GM18870 (cell line): ENCODE measurements around the gene HOXA9.

Source experiments
- ATAC-seq: cut with Tn5 transposase; IDR thresholded peaks from one replicate; pipeline ENCODE4 v1.9.1; 2021; ENCODE audit warnings: moderate library complexity; ENCODE audit not compliant: unreplicated experiment

HOXA9 gene

DNA sequence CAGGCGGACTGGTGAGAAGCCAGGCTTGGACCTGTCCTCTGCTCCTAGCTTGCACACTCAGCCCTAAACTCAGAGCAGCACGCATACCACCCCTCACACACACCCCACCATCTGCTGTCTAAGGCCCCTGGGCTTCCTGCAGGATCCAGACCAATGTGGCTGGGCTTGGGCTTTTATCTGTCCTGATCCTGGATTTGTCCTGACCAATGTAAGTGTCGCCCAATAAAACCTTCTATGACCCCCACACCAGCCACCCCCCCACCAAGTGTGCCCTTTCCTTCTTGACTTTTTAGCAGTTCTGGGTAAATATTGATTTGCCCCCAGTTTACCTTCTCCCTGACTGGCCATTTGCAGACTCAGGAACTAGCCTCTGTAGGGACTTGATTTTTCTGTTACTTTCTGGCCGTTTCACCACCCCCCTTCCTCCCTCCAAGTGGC lies 36.3 kb upstream of the HOXA9 start:
- ATAC-seq: no peak

DNA sequence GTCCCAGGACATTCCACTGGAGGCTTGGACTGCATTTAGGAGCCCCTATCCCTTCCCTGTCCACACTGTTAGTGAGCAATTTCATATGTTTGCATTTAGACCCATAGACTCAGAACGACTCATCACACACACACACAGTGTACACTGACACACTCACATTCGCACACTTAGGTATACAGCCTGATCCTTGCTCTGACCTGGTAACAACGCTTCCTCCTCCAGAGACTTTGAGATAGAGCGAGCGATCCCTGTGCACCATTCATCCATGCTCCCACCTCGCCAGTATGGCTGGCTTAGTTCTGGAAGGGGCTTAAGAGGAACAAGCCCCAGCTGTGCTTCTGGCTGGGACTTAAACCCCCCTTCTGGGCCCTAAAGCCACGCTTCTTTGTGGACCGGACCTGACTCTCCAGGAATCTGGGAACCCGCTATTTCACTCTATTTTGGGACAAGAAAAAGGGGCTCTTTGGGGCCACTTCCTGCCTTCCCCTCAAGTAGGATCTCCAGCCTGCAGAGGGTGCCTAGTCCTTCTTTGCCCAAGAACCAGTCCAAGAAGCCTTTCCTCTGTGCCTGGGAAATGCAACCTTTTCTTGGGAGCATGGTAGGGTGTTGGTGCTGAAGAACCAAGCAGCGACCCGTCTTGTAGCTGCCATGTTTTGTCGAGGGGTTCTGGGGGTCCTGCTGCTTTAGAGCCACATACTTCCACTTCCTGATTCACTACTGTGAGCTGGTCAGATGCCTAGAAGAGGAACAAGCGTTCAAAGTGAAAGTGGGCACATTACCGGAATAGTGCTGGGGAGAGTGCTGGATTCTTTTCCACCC lies 35.6 kb upstream of the HOXA9 start:
- ATAC-seq: no peak

GRCh38 chr7:27199849-27200760 lies 34.8 kb upstream of the HOXA9 start, which contains the start of gene HOXA13:
Gene HOXA13, minus strand, starts transcription at chr7:27200091. Its CDS starts 14 bp downstream, at chr7:27200077.
- ATAC-seq: no peak

- ATAC-seq: no peak
Measured at GRCh38 chr7:27198871-27199801, 33.8 kb upstream of the HOXA9 start.

- ATAC-seq: no peak
Measured at GRCh38 chr7:27198138-27198841, 33.0 kb upstream of the HOXA9 start.

GRCh38 chr7:27197137-27198042 lies 32.1 kb upstream of the HOXA9 start:
- ATAC-seq: no peak

DNA sequence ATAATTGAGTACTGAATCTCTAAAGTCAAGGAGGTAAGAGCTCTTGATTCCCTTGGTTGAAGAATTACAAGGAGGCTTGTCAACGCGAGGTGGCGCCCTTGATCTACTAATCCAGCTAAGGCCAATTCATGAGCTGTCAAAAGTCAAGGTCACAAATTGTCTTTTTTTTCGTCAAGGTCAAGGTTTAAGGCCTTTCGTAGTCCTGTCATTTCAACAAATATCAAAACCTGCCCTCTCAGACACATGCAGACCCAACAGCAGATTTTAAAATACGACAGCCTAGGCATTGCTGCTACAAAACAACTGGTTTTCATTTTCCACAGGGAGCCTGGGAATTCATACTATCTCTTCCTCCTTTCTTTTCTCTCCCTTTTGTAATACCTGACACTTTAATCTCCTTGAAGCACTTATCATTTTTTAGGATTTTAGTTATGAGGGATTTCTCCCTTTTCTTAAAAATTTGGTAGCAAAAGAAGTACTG lies 31.0 kb upstream of the HOXA9 start:
- no peak for ATAC-seq

GRCh38 chr7:27194686-27195379 lies 29.5 kb upstream of the HOXA9 start:
- ATAC-seq: no peak

GRCh38 chr7:27194002-27194352 lies 28.6 kb upstream of the HOXA9 start:
- ATAC-seq: no peak

DNA sequence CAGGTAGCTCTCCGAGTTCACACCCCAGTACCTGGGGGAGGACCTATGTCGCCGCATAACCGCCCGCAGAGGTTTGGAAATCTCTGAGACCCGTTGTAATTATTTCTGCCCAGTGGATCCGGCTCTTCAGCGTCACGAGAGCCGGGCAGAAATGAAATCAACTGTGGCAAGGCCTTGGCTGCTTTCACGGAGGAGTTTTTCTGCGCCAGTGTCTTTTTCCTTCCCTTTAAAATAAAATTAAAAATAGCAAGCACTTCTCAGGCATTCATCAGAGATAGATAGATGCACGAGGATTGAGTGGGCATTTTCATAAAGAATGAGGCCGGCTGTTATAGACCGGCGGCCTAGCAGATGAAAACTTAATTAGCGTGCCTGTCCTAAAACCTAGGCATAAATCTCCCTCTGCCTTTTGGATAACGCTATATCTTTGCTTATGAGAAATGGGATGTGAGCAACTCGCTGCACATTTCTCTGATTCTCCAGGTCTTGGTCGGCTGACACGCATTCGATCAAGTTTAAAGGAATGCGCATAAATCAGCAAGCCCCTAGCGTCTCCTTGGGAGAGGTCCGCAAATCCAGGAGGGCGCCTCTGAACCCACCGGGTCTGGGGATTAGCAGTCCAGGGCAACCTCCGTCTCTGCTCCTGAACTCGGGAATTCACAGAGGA lies 28.1 kb upstream of the HOXA9 start:
- ATAC-seq: no peak

DNA sequence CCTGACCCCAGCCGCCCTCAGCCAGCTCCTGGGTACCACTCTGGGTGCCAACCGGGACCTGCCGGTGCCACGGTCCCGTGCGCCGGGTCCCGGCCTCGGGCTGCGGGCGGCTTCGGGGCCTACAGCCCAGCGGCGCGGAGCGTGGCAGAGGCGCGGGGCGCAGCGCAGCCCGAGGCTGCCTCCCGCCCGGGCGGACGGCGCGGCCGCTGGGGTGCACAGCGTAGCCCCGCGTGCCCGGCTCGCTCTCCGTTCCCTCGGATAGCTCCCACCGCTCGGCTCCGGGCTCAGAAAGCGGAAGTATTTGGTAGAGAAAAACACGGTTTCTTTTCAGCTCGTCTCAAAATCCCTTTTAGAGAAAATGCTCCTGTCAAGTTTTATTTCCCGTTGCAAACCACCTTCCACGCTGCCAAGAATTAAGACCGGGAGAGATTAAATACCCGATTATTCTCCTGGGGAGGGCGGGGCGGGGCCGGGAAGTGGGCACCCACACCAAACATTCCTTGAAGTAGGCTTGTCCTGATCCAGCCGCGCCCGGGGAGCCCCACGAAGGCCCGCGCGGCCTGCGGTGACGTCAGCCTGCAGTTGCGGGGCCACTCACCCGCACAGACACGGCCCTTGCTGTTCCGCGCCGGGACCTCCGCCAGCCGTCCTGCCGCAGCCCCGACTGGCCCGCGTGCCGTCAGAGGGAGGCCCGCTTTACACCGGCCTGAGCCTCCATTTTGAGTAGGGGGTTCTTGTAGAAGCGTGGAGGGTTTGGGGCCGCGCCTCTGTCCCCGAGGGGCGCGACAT lies 27.4 kb upstream of the HOXA9 start:
- no peak for ATAC-seq

DNA sequence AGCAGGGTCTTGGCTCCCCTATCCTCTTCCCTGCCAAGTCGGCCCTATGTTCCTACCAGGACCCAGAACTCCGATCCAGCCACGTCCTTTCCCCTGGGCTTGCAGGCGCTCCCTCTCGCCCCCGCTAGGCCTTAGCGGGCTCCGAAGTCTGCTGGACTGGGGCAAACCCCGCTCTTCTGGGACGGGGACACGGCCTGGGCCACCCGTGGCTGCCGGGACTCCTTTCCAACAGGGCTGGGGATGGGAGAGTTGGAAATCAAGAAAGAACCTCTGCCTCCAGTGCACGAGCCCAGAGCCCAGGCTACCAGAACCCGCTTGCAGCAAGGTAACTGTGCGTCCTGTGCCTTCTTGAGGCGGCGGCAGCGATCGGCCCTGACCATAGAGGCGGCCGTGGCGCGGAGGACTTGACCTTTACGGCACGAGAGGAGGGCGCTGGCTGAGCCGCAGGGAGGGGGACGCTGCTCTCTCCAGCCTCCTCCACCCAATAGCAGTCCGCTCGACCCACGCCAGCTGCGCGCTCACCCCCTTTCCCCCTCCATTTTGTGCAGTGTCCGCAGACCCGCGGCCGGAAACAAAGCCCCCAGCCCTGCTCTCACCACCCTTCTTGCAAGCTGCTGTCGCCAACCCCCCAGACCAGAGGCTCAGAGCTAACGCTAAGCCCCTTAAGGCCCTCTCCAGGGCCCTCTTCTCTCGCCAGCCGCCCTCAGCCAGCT lies 26.7 kb upstream of the HOXA9 start:
- ATAC-seq: no peak

DNA sequence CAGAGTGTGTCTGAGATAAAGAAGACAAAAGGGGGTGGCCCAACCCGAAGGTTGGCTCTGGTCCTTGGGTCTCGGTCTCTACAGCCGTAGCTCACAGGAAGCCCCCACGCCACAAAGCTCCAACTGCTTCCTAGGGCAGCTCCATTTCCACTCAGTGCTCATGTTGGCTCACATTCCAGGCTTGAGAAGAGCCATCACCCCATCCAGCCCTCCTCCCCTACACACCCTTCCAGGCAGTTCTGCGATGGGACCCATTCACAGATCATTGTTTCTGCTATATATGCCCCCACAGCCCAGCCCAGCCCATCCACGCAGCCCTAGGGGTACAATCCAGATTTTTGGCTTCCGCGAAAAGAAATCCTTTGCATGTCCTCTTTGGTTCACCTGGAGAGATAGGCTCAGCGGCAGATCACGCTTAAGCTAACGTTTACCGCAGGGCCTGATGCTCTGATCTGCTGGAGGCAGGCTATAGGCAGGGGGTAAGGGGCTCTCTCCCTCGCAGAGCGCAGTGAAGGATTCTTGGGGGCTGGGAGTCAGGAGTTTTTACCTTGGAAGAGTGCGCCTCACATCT lies 25.9 kb upstream of the HOXA9 start:
- ATAC-seq: no peak

GRCh38 chr7:27189997-27190748 lies 24.8 kb upstream of the HOXA9 start:
- no peak for ATAC-seq

DNA sequence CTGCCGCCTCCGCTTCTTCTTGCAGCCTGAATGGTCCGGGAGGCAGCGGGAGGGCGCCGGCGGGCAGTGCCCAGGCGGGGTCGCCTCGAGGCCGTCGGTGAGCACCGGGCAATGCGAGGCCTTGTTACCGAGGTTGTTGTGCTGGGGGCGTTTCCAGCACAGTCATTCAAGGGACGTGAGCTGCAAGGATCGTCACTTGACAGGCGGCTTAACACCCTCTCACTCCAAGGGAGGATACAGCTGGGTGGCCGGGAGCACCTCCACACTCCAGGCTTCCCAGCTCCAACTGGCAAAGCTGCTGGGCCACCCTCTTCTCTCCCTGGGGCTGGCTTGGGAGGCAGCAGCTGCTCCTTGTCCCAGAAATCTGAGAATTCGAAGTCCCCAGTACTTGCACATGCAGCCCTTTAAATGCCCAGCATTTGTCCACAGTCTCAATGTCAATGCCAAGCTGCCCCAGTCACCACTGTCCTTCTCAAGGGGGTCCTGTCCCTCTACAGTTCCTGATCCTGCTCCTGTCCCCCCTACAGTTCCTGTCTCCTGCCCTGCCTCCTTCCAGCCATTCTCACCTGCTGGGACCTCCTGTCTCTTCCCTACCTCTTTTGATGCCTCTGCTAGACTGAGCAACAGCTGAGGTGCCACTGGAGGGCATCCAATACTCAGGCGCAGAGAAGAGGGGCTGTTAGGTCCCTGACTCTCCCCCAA lies 24.1 kb upstream of the HOXA9 start:
- ATAC-seq: no peak
